ENCODE measurements around the gene LAMA5. TPM values are rescaled to one million over a fixed set of nuclear protein-coding genes. Genes with fewer than 3 reads are reported as not detected.

The LAMA5 gene
- total RNA-seq, 1 donor from 2014 or later, result 0.70 TPM

DNA sequence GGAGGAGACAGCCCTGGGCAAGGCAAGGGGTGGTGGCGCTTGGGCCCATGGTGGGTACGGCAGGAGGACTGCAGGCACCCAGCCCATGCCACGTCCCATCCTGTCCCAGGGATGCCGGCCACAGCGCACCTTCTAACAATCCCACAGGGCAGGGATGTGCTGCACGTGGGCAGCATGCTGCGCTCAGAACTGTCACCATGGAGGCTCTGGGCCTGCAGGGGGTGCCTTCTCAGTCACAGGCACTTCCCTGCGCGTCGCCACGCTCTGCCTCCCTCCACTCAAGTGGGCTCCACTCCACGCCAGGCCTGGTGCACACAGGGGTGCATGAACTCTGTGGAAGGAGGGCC, 37.6 kb upstream of the LAMA5 start:
- intact Hi-C loops (cut with micrococcal nuclease), result loop anchor here (5.0 kb wide), 3 partner anchors 222 to 813 kb away; partner anchors contain the start of genes LSM14B, MTG2 and YTHDF1

DNA sequence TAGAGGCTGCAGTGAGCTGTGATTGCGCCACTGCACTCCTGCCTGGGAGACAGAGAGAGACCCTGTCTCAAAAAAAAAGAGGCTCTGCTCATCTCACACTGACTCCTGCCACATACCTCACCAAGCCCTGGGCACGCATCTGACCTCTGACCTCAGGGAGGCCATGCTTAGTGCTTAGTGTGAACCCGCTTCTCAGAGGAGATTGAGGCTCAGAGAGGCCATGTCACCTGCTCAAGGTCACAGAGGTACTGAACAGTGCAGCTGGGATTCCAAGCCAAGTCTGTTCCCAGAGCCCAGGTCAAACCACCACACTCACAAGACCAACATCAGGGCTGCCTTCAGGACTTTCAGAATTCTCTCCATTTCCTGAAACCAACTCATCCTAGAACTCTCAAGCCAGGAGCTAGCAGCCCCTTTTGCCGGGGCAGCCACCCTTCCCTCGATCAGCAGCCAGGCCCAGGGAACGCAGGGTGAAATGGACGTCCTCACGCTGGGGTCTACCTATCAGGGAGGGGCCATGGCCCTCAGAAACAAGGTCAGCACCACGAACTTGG, 37.1 kb upstream of the LAMA5 start:
- intact Hi-C loops (cut with micrococcal nuclease), result no loop called here

DNA sequence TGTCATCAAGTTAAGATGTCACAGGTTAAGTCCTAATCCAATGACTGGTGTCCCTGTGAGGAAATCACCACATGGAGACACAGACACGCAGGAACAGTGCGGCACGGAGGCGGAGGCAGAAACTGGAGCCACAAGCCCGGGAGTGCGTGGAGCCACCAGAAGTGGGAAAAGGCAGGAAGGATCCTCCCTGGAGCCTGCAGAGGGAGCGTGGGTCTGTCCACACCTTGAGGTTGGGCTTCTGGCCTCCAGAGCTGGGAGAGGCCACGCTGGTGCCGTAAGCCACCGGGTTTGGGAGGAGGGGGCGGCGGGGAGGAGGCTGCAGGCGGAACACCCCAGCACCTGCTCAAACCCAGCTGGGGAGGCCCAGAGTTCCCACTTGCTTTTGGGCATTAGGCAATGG, 36.2 kb upstream of the LAMA5 start:
- intact Hi-C loops (cut with micrococcal nuclease), result no loop called here

DNA sequence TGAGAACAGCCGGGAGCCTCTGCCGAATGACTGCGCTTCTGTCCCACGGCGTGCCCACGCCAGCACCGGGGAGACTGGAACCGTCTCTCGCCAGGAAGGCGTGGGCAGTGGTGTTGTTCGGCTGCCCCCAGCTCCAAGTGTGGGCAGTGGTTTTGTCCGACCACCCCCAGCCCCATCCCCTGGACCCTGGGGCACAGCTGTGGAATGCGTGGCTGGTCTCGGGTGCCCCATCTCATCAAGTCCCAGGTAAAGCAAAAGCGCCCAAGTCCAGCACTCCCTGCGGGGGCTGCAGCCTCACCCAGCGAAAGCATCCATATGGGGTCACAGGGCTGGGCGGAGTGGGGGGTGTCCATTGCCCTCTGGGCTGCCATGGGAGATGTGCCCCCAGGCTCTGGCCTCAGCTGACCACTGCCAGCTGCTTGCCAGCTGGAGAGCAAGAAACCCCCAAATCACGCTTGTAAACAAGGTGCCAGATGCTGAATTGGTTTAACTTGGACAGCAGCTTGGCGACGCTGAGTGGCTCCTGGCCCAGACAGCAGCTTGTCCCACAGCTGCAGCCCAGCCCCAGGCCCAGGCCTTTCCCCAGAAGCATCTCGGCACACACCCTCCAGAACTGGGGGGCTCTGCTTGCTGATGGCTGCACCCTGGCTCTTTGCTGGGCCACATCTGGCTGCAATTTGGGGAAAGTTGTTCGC, 35.5 kb upstream of the LAMA5 start:
- intact Hi-C loops (cut with micrococcal nuclease), result no loop called here

DNA sequence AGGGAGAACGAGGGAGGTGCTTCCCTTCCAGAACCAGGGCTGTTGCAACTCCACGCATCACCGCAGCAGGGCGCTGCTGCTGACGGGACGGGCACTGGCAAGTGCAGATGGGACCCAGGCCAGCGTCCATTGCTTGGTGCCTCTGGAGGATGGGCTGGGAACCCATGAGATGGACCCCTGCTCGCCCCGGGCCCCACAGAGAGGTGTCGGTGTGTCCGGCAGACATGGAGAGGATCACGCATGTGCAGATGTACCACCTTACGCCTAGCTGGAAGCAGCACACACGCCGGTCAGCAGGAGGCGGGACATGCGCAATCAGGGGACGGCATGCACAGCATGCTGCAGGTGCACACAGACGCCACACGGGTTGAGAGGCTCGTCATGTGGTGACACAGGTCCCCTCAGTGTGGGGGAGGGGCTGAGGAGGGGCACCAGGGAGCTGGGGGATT, 34.2 kb upstream of the LAMA5 start:
- intact Hi-C loops (cut with micrococcal nuclease), result no loop called here

DNA sequence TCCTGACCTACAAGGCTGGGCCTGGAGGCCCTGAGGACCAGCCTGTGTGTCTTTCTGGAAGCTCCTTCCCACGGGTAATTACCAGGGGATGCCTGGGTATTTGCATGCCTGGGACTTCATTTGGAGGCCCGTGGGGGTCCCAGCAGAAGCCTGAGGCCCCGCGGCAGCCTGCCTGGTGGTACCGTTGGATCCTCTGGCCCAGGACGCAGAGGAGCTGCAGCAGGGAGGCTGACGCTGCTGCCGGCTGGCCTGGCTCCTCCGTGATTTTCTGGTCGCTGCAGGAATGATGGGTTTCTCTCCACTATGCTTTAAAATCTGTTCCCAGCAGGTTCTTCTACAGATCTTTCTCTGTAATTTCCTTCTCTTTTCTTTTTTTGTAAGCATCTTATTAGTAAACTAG, 33.4 kb upstream of the LAMA5 start:
- intact Hi-C loops (cut with micrococcal nuclease), result no loop called here

DNA sequence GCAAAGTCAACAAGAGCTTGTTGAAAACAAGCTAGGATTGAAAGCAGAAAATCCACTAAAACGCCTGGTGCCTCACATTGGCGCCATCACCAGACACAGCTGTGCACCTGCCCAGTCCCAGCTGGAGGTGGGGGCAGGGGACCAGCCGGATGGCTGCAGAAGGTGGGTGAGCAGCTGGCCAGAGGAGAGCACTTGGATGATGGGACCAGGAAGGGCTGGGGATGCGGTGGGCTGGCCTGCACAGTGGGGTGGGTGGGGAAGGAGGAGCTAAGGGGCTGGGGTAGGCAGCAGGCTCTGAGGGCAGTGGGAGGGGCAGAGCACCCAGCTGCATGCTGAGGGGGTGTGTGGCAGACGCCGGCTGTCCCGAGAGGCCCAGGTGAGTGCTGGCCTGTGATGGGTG, 32.9 kb upstream of the LAMA5 start:
- intact Hi-C loops (cut with micrococcal nuclease), result no loop called here

DNA sequence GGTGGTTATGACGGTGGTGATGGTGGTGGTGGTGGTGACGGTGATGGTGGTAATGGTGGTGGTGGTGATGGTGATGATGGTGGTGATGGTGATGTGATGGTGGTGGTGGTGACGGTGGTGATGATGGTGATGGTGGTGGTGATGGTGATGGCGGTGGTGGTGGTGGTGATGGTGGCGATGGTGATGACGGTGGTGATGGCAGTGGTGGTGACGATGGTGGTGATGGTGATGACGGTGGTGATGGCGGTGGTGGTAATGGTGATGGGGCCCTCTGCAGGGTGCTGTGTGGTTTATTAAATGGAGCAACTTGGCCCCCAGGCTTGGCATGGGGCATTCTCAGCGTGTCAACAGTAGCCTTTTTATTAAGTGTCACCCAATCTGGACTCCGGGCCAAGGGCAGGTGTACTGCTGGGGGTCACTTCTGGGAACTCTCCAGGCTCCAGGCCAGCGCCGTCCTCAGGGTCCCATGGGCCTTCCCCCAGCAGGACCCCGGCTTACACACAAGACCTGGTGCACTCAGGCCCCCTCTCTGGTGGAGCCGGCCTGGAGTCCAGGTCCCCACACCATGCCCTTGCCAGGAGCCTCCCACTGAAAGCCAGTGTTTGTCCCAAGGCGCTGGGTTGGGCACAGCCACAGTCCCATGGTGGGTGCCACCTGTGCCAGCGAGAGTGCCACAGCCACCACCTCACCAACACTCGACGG, 31.2 kb upstream of the LAMA5 start:
- intact Hi-C loops (cut with micrococcal nuclease), result no loop called here

DNA sequence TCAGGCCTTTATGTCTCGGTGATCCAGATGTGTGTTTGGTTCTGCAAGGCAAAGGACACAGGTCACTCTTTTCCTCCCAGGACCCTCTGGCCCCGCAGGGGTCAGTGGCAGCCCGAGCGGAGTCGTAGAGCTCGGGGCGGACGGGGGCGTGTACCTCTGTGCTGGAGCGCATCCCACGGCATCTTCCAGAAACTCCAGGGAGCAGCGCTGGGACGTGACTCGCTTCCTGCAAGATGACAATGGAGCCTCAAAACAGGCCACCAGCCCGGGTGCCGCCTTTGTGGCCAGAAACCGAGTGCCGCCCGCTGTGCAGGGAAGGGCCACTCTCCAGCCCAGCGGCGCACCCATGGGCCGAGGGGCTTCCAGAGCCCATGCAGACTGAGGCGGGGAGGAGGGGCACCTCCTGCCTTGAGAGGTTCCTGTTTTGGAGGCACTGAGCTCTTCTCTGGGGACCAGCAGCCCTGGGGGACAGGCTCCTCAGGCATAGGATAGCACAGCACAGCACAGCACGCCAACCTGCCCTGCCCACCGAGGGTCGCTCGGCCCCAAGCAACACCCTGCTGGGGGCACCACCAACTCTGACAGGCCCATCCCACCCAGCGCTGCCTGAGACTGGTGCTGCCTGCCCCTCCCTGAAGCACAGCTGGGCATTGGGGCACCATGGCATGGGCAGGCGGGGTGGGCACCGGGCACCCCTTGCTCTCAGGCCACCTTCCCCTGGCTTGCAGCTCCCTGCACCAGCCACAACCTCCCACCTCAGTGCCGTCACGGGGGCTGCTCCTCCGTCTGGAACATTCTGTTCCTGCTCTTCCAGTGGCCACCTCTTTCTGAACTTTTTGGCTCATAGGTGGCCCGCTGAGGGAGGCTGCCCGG, 29.5 kb upstream of the LAMA5 start:
- intact Hi-C loops (cut with micrococcal nuclease), result no loop called here

DNA sequence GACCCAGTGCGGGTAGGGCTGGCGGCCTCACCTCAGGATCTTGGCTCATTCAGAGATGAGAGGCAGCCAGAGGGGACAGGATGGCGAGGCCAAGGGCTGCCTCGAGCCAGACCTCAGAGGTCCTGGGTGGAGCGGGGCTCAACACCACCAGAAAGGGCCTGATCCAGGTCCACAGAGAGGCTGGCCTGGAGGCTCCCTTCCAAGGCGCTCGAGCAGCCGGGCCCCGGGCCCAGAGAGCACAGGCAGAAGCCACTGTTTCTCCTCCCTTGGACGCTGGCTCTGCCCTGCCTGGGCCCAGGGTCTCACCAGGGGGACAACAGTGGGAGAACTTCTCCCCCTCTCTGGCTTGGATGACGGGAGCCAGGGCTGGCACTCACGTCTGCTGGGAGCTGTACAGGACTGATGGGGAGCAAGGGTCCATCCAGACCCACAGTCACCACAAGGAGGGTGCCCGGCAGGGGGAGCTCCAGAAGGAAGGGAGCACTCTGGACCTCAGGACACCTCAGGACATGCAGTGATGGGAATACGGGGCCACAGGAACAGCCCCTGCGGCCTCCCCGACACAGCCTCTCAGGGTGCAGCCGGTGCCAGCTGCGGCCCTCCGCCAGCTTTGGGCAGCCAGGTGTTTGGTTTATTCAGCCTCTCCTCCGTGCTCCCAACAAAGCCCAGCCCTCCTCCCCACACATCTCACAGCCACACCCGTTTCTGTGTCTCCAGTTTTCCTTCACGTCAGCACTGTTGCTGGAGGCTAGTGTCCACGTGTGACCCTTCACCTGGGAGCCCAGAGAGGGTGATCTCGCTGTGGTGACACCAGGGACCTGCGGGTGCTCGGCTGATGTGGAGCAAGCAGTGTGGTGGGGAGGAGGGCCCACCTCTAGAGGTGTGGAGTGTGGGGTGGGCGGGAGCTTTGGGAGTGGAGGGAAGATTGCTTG, 28.5 kb upstream of the LAMA5 start:
- intact Hi-C loops (cut with micrococcal nuclease), result no loop called here

DNA sequence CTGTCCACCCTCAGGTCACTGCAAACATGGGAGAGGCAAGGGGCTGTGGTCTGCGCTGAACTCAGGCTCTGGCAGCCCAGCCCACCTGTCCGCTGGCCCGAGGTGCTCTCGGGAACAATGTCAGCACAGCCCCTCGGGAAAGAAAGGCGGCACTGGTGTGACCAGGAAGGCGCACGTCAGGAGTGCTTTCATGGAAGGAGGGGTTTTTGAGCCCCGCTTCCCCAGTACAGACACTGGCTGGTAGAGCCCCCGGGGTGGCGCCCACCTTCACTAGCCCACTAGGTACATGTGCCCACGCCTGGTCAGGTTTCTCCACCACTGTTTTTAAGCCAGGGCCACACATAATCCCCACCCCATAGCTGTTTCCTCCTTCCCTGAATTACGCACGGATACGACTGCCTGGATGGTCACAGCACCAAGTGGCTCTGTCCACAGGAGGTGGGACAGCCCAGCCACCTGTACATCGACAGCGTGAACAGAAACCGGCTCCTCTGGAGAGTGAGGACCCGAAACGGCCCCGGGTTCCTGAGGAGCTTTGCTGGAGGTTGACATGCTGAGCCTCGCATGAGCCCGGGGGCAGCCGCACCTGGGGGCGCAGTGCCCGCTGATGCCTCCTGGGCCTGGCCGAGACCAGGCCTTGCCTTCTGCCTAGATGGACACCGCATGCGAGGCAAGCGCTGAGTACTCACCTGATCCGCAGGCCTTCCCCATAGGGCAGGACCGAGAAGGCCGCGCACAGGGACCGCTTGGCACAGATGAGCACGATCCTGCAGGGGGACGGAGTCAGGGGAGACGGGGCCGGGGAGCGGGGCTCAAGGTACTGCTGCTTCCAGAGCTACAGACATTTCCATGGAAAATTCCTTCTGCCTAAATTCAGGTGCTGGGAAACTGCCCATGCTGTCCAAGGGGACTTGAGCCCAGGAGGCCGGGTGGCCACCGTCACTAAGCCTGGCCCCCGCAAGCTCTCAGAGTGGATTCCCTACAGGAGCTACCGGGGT, 27.4 kb upstream of the LAMA5 start:
- intact Hi-C loops (cut with micrococcal nuclease), result no loop called here

DNA sequence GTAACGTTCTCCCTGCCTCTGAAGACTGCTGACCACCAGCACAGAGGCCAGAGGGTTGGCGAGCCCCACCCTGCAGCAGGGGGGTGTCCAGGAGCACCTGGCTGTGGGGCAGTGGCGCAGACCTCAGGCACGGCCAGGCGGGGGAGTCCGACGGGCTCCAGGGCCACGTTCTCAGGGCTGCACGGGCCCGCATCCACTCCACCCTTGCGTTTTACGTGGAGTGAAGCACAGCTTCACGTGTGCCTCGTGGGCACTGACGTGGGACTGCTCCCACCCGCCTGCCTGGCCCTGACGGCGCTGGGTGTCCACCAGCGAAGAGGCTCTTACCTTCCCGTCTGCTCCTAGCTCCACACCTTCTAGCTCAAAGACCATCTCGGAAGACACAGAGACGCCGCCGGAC, 26.7 kb upstream of the LAMA5 start:
- intact Hi-C loops (cut with micrococcal nuclease), result no loop called here

DNA sequence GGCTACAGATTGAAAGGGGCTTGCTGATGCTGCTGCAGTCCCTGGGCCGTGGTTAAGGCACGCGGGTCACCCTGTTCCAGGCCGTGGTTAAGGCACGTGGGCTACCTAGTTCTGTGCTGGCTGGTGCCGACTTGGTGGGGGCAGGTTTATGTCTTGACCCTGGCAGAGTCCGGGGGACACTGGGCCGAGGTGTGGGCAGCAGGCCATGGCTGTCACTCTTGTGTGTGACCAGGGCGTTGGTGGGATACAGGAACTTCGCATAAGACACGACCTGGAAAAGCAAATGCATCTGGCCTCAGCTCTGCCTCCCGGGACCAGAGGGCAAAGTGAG, 26.2 kb upstream of the LAMA5 start:
- intact Hi-C loops (cut with micrococcal nuclease), result no loop called here

DNA sequence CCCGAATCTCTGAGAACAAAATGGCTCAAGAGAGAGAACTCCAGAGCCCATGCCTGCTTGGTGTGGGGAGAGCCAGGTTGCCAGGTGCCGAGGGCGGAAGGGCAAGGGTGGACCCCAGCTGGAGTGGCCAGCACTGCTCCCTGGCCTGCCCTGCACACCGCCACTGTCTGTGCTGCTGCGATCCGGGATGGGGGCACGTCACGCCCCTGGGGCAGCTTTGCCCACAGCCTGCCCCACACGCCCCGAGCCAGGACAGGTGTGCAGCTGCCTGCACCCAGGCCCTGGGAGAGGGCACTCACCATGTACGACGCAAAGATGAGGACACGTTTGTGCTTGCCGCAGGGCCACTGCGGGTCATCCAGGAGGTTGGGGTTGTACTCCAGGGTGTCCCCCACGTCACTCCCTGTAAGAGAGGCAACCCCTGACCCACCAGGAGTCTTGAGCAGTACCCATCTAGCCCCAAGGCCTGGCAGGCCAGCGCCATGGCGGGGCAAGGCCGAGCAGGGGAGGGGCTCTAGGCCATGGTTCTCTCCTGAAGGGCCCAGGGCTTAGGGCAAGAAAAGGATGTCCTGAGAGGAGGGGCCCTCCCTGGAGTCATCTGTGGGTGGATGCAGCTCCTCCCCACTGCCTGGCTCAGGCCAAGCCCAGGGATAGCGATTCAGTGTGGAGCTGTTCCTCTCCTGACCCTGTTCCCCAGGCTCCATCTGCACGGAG, 25.7 kb upstream of the LAMA5 start:
- intact Hi-C loops (cut with micrococcal nuclease), result no loop called here

DNA sequence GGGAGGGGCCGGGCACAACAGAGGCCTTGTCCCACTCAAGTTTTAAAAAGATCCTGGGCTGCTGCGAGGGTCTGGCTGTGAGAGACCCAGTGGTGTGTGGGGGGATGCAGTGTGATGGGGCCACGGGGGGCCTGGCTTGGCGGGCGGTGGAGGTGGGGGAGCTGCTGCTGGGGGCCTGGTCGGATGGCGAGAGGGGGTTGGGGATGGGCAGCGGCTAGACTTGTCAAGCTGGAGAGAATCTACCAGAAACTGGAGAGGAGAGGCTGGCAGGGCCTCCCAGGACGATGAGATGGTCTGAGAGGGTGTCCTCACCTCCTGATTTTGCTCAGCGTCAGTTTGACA, 24.9 kb upstream of the LAMA5 start:
- intact Hi-C loops (cut with micrococcal nuclease), result no loop called here

DNA sequence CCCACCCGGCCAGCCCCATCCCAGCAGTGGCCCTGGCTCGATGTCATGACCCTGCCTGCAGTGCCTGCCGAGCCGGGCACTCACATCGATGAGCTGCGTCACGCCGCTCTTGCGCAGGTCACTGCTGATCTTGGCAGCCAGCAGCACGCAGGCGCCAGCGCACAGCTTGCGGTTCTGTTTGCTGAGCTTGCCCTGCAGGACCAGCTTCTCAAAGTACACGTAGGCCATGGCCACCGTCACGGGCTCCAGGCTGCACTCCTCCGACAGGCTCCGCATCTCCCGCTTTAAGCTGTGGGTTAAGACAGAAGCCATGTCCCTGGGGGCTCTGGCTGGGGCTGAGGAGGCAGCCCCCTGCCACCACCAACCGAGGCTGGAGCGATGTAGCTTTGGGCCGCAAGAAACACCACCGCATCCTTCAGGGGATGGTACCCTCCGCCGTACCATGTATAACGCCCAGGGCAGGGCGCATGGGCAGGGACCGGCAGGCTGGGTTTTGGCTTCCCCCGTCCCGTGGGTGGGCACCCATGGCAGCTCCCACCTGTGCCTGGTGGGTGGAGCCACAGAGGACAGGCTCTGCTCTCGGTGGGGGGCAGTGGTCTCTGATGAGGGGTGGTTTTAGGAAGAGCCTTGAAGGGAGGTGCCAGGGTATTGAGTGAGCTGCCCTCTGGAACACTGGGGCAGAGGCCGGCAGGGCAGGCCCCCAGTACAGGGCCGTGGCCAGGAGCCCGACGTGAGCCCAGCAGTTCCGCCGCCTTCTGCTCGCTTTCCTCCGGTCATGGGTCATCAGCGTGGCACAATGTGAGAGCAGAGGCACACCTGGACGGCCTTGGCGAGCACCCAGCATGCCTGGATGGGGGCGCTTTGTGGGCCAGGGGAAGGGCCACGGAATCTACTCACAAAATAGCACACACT, 24.3 kb upstream of the LAMA5 start:
- intact Hi-C loops (cut with micrococcal nuclease), result no loop called here

DNA sequence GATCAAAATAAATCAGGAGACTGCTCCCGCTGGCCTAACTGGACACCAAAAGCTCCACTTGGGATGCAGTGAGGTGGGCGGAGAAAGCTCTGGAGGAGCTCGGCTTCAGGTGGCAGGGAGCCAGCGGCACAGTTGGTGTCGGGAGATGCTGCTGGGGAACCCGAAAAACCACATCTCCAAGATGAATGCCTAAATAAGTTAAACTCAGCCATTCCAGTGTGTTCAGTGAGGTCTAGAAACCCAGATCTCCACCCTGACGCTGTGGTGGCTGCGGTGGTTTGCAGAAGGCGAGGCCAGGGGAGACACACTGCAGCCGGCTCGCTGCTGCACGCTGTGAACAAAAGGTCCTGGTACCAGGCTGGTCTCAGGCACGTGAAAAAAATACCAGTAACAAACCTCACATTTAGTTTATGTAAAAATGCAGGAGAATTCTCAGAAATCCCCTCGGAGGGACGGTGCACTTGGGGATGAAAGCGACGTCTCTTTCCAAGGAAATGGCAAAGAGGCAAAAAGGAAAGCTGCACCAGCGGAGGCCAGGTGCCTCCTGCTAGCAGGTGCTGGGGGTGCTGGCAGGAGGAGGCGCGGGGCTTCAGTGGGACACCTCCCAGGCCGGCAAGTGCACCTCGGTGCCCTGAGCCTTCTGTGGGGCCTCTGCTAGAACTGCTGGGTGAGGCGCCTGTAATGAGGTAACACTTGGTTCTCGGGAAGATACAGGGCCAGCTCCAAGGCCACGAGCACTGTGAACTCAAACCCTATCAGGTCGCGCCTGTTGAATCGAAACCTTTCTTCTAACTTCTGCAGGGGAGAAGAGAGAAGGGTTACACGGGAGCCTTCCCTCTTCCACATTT, 23.4 kb upstream of the LAMA5 start:
- intact Hi-C loops (cut with micrococcal nuclease), result no loop called here

Data from T-helper 2 cell treated with Interferon-gamma antibody and Interleukin-4, amounts not matched to agents 100 ng/mL and 5 ng/mL, for 36 hours (primary cell).